Suprapubic skin (tissue), 4 donors: ENCODE data around the gene CAVIN3. TPM values are rescaled to one million over a fixed set of nuclear protein-coding genes. Genes with fewer than 3 reads are reported as not detected.

Source experiments
- DNase-seq, 2 donors: peaks; one replicate each; pipeline ENCODE4 v3.0.0-alpha.2; 2019; ENCODE audit warnings: low spot score in 2 of 2
- H3K27ac ChIP-seq: fragments of 200-600 bp; sonication (generic); one replicate; pipeline ENCODE4 v1.5.1; 2019
- H3K27me3 ChIP-seq: fragments of 200-600 bp; sonication (generic); one replicate; pipeline ENCODE4 v1.5.1; 2019
- H3K36me3 ChIP-seq: fragments of 200-600 bp; sonication (generic); one replicate; pipeline ENCODE4 v1.5.1; 2019
- H3K4me1 ChIP-seq: fragments of 200-600 bp; sonication (generic); one replicate; pipeline ENCODE4 v1.5.1; 2019
- H3K4me3 ChIP-seq: fragments of 200-600 bp; sonication (generic); one replicate; pipeline ENCODE4 v1.5.1; 2019; ENCODE audit warnings: mild to moderate bottlenecking
- H3K9me3 ChIP-seq: fragments of 200-600 bp; sonication (generic); one replicate; pipeline ENCODE4 v1.5.1; 2019
- CTCF ChIP-seq, 2 donors: fragments of 200-600 bp in 1 of 2; fragments of 450-650 bp in 1 of 2; sonication (generic) in 1 of 2; IDR thresholded peaks; one replicate each; pipeline ENCODE4 v1.5.1; 2016 to 2019; ENCODE audit warnings: antibody characterized with exemption in 2 of 2, mild to moderate bottlenecking in 1 of 2, moderate library complexity in 1 of 2
- EP300 ChIP-seq: sonication (generic); formaldehyde crosslinking; IDR thresholded peaks from one replicate; pipeline ENCODE4 v1.6.1; 2017; ENCODE audit warnings: antibody characterized with exemption
- POLR2A ChIP-seq, 2 donors: fragments of 450-650 bp; IDR thresholded peaks; one replicate each; pipeline ENCODE4 v1.6.1; 2017; ENCODE audit warnings: antibody characterized with exemption in 2 of 2, mild to moderate bottlenecking in 2 of 2, moderate library complexity in 2 of 2
- POLR2AphosphoS5 ChIP-seq, 3 donors: sonication (generic); formaldehyde crosslinking; IDR thresholded peaks; one replicate each; pipeline ENCODE4 v1.6.1; 2017; ENCODE audit warnings: antibody characterized with exemption in 3 of 3
- WGBS: methylation state at CpG from one replicate; pipeline ENCODE4 v1.1.5; 2018; 5-methylcytosine and 5-hydroxymethylcytosine counted together
- total RNA-seq, 4 donors: library from RNA; depleted of rRNA; stranded (reverse); fragments of >200 nt; gene quantifications; one replicate each; pipeline ENCODE4 v1.1.0, GENCODE V29; 2016

CAVIN3 gene
- total RNA-seq, 4 donors from 2014 or later: 28.1 to 51.6 (median 36.7) TPM

DNA sequence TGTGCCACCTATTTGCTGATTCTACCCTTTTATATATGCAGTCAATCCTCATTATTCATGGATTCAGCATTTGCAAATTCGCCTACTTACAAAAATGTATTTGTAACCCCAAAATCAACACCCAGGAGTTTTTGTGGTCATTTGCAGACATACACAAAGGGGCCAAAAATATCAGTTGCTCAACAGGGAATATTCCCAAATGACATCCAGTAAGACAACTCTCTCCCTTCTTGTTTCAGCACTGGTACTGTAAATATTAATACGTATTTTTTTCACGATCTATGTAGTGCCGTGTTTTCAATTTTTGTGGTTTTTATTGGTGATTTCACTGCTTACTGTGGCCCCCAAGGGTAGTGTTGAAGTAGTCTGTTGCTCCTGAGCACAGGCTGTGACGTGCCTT lies 11.8 kb upstream of the CAVIN3 start:
- Histone ChIP-seq H3K36me3 (no peaks in the 10 kb centered on the region), H3K27ac (no peak overlapping the region), H3K27me3 (no peaks in the 10 kb centered on the region), H3K4me1 (no peaks in the 10 kb centered on the region), H3K9me3 (no peaks in the 10 kb centered on the region), H3K4me3 (no peak overlapping the region)
- TF ChIP-seq POLR2A (IDR thresholded peaks at IDR 0.05) (no peak), EP300 (no peak), POLR2AphosphoS5 (IDR thresholded peaks at IDR 0.05) (no peak), CTCF (IDR thresholded peaks at IDR 0.05) (no peak)
- DNase-seq: no peak
- WGBS: 90% methylated on average over 5 of the region's 5 CpGs

- no peaks in the 10 kb centered on the region for H3K27me3 ChIP-seq
- TF ChIP-seq POLR2A (IDR thresholded peaks at IDR 0.05) (no peak), CTCF (IDR thresholded peaks at IDR 0.05) (no peak), EP300 (no peak), POLR2AphosphoS5 (IDR thresholded peaks at IDR 0.05) (no peak)
- H3K36me3 ChIP-seq: no peaks in the 10 kb centered on the region
Measured at GRCh38 chr11:6328321-6328720, 8.0 kb upstream of the CAVIN3 start.

DNA sequence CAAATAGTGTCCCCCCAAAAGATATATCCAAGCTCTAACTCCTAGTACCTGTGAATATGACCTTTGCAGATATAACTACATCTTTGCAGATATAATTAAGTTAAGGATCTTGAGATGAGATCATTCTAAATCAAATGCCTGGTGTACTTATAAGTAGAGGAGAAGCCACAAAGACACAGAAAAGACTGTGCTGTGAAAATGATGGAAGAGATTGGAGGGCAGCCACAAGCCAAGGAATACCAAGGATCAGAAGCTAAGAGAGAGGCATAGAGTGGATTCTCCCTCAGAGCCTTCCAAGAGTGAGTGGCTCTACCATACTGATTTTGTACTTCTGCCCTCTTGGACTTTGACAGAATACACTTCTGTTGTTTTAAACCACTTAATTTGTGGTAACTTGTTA lies 7.5 kb upstream of the CAVIN3 start:
- H3K36me3 ChIP-seq: no peaks in the 10 kb centered on the region
- no peak for DNase-seq
- H3K27ac ChIP-seq: no peak overlapping the region
- peaks cover 2% of the 10 kb centered on the region for H3K4me1 ChIP-seq
- no peaks in the 10 kb centered on the region for H3K27me3 ChIP-seq
- H3K4me3 ChIP-seq: no peak overlapping the region
- no peaks in the 10 kb centered on the region for H3K9me3 ChIP-seq
- TF ChIP-seq POLR2AphosphoS5 (IDR thresholded peaks at IDR 0.05) (no peak), POLR2A (IDR thresholded peaks at IDR 0.05) (no peak), CTCF (IDR thresholded peaks at IDR 0.05) (no peak), EP300 (no peak)

More at GRCh38 chr11:6328321-6328720, 8.0 kb upstream of the CAVIN3 start:
- Histone ChIP-seq H3K27ac (no peak overlapping the region), H3K4me1 (no peaks in the 10 kb centered on the region), H3K9me3 (no peaks in the 10 kb centered on the region), H3K4me3 (no peak overlapping the region)
- no peak for DNase-seq

DNA sequence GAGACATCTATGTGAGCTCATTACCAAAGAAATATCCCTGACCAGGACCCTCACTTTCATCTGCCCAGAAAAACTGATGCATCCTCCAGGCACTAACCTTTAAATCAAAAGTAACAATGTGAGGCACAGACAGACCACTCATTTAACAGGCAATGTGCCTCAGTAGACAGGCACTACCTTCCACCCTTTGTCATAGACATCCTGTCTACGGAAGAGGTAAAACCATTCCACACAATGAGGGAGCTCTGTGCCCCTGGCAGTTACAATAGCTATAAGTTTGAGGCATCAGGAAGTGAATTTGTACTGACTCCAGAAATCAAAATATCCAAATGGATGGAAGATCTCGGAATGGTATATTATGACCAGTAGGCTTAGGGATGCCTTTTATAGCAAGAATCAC lies 6.7 kb upstream of the CAVIN3 start:
- peaks cover 10% of the 10 kb centered on the region for H3K4me1 ChIP-seq
- H3K27ac ChIP-seq: no peak overlapping the region
- no peaks in the 10 kb centered on the region for H3K9me3 ChIP-seq
- WGBS: 89% methylated on average over 2 of the region's 2 CpGs
- H3K36me3 ChIP-seq: no peaks in the 10 kb centered on the region
- H3K27me3 ChIP-seq: no peaks in the 10 kb centered on the region
- no peak for TF ChIP-seq POLR2AphosphoS5 (IDR thresholded peaks at IDR 0.05)
- TF ChIP-seq EP300: no peak
- no peak for TF ChIP-seq CTCF (IDR thresholded peaks at IDR 0.05)
- TF ChIP-seq POLR2A (IDR thresholded peaks at IDR 0.05): no peak
- no peak overlapping the region for H3K4me3 ChIP-seq
- DNase-seq: no peak

DNA sequence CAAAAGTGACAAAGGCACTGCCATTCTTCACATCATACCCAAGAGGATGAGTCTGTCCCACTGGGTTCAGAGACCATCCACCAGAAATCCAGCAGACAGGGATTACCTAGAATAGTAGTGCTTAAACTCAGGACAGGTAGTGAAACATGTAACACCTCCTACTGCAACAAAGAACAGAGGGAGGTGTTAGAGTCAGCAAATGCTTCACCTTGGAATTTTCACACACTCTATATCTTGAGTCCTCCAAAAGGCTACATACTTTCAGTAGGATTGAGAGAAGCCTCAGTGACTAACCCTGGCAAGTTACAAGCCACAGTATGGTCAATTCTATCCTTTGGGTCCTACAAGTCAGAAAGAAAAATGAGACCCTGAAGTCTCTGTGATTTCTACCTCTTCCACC lies 6.0 kb upstream of the CAVIN3 start:
- H3K36me3 ChIP-seq: no peaks in the 10 kb centered on the region
- no peak for DNase-seq
- no peaks in the 10 kb centered on the region for H3K9me3 ChIP-seq
- H3K27me3 ChIP-seq: no peaks in the 10 kb centered on the region
- peaks cover 17% of the 10 kb centered on the region for H3K4me1 ChIP-seq
- no peak for TF ChIP-seq EP300
- TF ChIP-seq POLR2A (IDR thresholded peaks at IDR 0.05): no peak
- TF ChIP-seq POLR2AphosphoS5 (IDR thresholded peaks at IDR 0.05): no peak
- TF ChIP-seq CTCF (IDR thresholded peaks at IDR 0.05): no peak
- H3K4me3 ChIP-seq: no peak overlapping the region
- H3K27ac ChIP-seq: no peak overlapping the region
